IMR-90 (cell line): ENCODE results near the gene SF3B1. TPM values are rescaled to one million over a fixed set of nuclear protein-coding genes. Genes with fewer than 3 reads are reported as not detected.

Experiments used
- ATAC-seq: fragments of 200-7000 bp; cut with Tn5 transposase; 2 replicates; pipeline ENCODE4 v1.9.1; 2020; ENCODE audit warnings: low read depth, mild to moderate bottlenecking, moderate library complexity
- BruUV-seq: library from RNA; stranded (reverse); fragments of 400-500 nt; replicated peaks from 2 replicates; lab custom pipeline; 2021; lab: Mats Ljungman, UMichigan
- CTCF ChIA-PET: fragments of 300-600 bp; formaldehyde crosslinking; extraction: SDS; loops from one replicate; lab custom pipeline; 2021; ENCODE audit warnings: antibody characterized with exemption; lab: Yijun Ruan, JAX
- POLR2A ChIA-PET: fragments of 300-600 bp; sonication (Branson Sonifier 250); formaldehyde crosslinking; loops from one replicate; lab custom pipeline; 2022; ENCODE audit warnings: antibody characterized with exemption; ENCODE audit not compliant: unreplicated experiment; lab: Charles Lee
- DNase-seq: peaks from one replicate; pipeline ENCODE4 v3.0.0; 2013
- H2AFZ ChIP-seq: replicated peaks from 2 replicates; pipeline ENCODE3; 2013; ENCODE audit warnings: low read length, mild to moderate bottlenecking; ENCODE audit not compliant: poor library complexity
- H2AK5ac ChIP-seq: 2 replicates; pipeline ENCODE4 v1.6.1; 2013; ENCODE audit warnings: low read depth, low read length, inconsistent platforms
- H2AK9ac ChIP-seq: replicated peaks from 2 replicates; pipeline ENCODE3; 2013; ENCODE audit warnings: mild to moderate bottlenecking, low read depth, low read length, moderate library complexity; ENCODE audit not compliant: poor library complexity
- H2BK120ac ChIP-seq: 2 replicates; pipeline ENCODE4 v1.6.1; 2013; ENCODE audit warnings: low read depth, low read length, inconsistent platforms
- H2BK15ac ChIP-seq: 3 replicates; pipeline ENCODE4 v1.6.1; 2013; ENCODE audit warnings: low read depth, low read length, inconsistent platforms
- H2BK20ac ChIP-seq: 2 replicates; pipeline ENCODE4 v1.6.1; 2013; ENCODE audit warnings: low read depth, mild to moderate bottlenecking, inconsistent platforms, low read length, moderate library complexity
- H2BK5ac ChIP-seq: 2 replicates; pipeline ENCODE4 v1.6.1; 2013; ENCODE audit warnings: mild to moderate bottlenecking, low read depth, low read length, inconsistent platforms; ENCODE audit not compliant: poor library complexity, severe bottlenecking
- H3K14ac ChIP-seq: replicated peaks from 2 replicates; pipeline ENCODE4 v1.6.1; 2013; ENCODE audit warnings: low read depth, low read length, inconsistent platforms
- H3K18ac ChIP-seq: 2 replicates; pipeline ENCODE4 v1.6.1; 2013; ENCODE audit warnings: low read depth, low read length, control low read depth
- H3K23ac ChIP-seq: 2 replicates; pipeline ENCODE4 v1.6.1; 2013; ENCODE audit warnings: low read depth, low read length, inconsistent platforms
- H3K27ac ChIP-seq: 2 replicates; pipeline ENCODE4 v1.5.1; 2013; ENCODE audit warnings: mild to moderate bottlenecking, control low read depth, low read length; ENCODE audit not compliant: insufficient read depth
- H3K27me3 ChIP-seq: 2 replicates; pipeline ENCODE4 v1.6.1; 2013; ENCODE audit warnings: low read length; ENCODE audit not compliant: control insufficient read depth, insufficient read depth
- H3K36me3 ChIP-seq: 2 replicates; pipeline ENCODE4 v1.6.1; 2013; ENCODE audit warnings: low read length, mixed read lengths; ENCODE audit not compliant: control insufficient read depth, insufficient read depth
- H3K4ac ChIP-seq: 2 replicates; pipeline ENCODE4 v1.6.1; 2013; ENCODE audit warnings: low read depth, low read length, inconsistent platforms
- H3K4me1 ChIP-seq: 2 replicates; pipeline ENCODE4 v1.6.1; 2013; ENCODE audit warnings: low read length, mixed read lengths; ENCODE audit not compliant: control insufficient read depth, insufficient read depth
- H3K4me2 ChIP-seq: 2 replicates; pipeline ENCODE4 v1.6.1; 2013; ENCODE audit warnings: low read depth, mild to moderate bottlenecking, control low read depth, low read length, moderate library complexity
- H3K4me3 ChIP-seq: 2 replicates; pipeline ENCODE4 v1.5.1; 2013; ENCODE audit warnings: low read depth, mild to moderate bottlenecking, control low read depth, low read length, moderate library complexity; ENCODE audit not compliant: insufficient read depth
- H3K56ac ChIP-seq: 2 replicates; pipeline ENCODE4 v1.6.1; 2013; ENCODE audit warnings: low read length, inconsistent platforms; ENCODE audit not compliant: insufficient read depth; ENCODE audit errors: extremely low read depth
- H3K79me1 ChIP-seq, 2 experiments: 2 replicates each; pipeline ENCODE4 v1.6.1; 2013; ENCODE audit warnings: low read length in 2 of 2, inconsistent platforms in 1 of 2, low read depth in 1 of 2
- H3K9ac ChIP-seq: 2 replicates; pipeline ENCODE4 v1.6.1; 2013; ENCODE audit warnings: low read depth, low read length, control low read depth
- H3K9me1 ChIP-seq: 2 replicates; pipeline ENCODE4 v1.6.1; 2013; ENCODE audit warnings: low read length, inconsistent platforms; ENCODE audit not compliant: insufficient read depth
- H3K9me3 ChIP-seq: 2 replicates; pipeline ENCODE4 v1.6.1; 2013; ENCODE audit warnings: low read length; ENCODE audit not compliant: control insufficient read depth, insufficient read depth
- H4K20me1 ChIP-seq: 2 replicates; pipeline ENCODE4 v1.6.1; 2013; ENCODE audit warnings: low read length, inconsistent platforms; ENCODE audit not compliant: insufficient read depth
- H4K5ac ChIP-seq: 2 replicates; pipeline ENCODE4 v1.6.1; 2013; ENCODE audit warnings: mild to moderate bottlenecking, low read depth, low read length, control low read depth
- H4K8ac ChIP-seq, 2 experiments: 2 replicates each; pipeline ENCODE4 v1.6.1; 2013; ENCODE audit warnings: low read depth in 2 of 2, low read length in 2 of 2, control low read depth in 1 of 2, inconsistent platforms in 1 of 2
- H4K91ac ChIP-seq: 2 replicates; pipeline ENCODE4 v1.6.1; 2013; ENCODE audit warnings: low read depth, low read length, inconsistent platforms; ENCODE audit not compliant: insufficient read depth
- BHLHE40 ChIP-seq: fragments of 150-350 bp; IDR thresholded peaks from 2 replicates; pipeline ENCODE4 v1.6.1; 2016; ENCODE audit warnings: mild to moderate bottlenecking, low read depth, low read length
- CTCF ChIP-seq: conservative IDR thresholded peaks from 2 replicates; pipeline ENCODE4 v1.5.1; 2012; ENCODE audit warnings: mild to moderate bottlenecking, low read depth, low read length, improper control_type of control experiment
- MAZ ChIP-seq: IDR thresholded peaks from 2 replicates; pipeline ENCODE4 v1.6.1; 2012; ENCODE audit warnings: low read depth, mild to moderate bottlenecking, low read length, improper control_type of control experiment, moderate library complexity, borderline replicate concordance
- RFX5 ChIP-seq: IDR thresholded peaks from 2 replicates; pipeline ENCODE4 v1.8.0; 2012; ENCODE audit warnings: low read depth, mild to moderate bottlenecking, low read length, moderate library complexity
- WGBS, 2 experiments: methylation state at CpG; one replicate each; pipeline versions ENCODE4 v1.1.5 to v1.1.7; 2013; ENCODE audit warnings: missing lambda C conversion rate in 2 of 2; ENCODE audit not compliant: insufficient read length in 1 of 2; ENCODE audit errors: extremely low coverage in 2 of 2; 5-methylcytosine and 5-hydroxymethylcytosine counted together
- dilution Hi-C: fragments of 300-500 bp; cut with HindIII; formaldehyde crosslinking; loops from one replicate; pipeline ENCODE4 v1.14.3; 2018; ENCODE audit warnings: low sequenced_read_pairs; ENCODE audit not compliant: unreplicated experiment
- in situ Hi-C: fragments of 300-500 bp; cut with MboI; formaldehyde crosslinking; loops from 3 replicates; pipeline ENCODE4 v1.14.3; 2019; ENCODE audit warnings: low sequenced_read_pairs, inconsistent platforms, mixed read lengths
- intact Hi-C: fragments of 100-400 bp; cut with micrococcal nuclease; formaldehyde crosslinking; loops from 2 replicates; pipeline ENCODE4 v1.10.0; 2022
- polyA plus RNA-seq, 3 experiments: library from polyadenylated mRNA; depleted of rRNA; stranded (reverse); fragments of >200 nt; gene quantifications; 2 replicates each; pipeline ENCODE4 v1.2.3, GENCODE V29; 2012; ENCODE audit warnings: low replicate concordance in 1 of 3
- total RNA-seq: library from RNA; depleted of rRNA; stranded (reverse); fragments of >200 nt; gene quantifications from 2 replicates; pipeline ENCODE4 v1.2.3, GENCODE V29; 2012

The SF3B1 gene
- total and polyA plus RNA-seq, 2 of the 4 experiments (the other 2 are of a cell fraction), result 326 to 942 TPM

DNA sequence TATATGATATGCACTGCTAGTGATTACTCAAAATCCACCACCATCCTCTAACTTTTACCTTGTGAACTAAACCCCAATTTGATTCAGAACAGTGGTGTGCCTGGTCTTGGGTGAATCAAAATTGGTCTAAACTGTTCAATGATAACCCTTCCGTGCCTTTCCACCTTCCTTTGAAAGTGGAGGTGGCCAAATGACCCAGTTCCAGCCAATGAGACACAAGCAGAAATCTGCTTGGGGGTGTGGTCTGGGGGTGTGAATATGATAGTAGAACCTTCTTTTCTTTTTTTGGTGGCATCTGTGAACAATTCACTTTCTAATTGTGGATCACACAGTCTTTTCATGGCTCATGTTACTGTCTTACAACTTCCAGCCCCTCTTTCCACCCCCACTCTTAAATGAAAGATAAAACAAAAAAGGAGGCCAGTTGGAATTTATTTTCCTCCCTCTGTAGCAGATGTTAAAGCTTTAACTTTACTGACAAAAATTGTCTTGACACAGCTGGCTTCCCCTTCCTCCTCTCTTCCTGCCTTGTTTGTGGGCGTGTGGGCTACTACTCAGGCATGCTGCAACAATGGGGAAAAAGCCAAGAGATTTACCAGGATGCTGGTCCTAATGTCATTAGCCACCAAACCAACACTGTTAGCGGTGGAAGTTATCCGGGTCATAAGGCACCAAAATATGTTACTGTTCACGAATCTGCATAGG is 65.4 kb downstream of the SF3B1 start:
- no peaks in the 10 kb centered on the region; the same call in 1 of the 2 replicates for H3K27me3 ChIP-seq
- no peak overlapping the region for H3K18ac ChIP-seq
- BruUV-seq, result no TSS peak
- no peak overlapping the region for H2AFZ ChIP-seq
- TF ChIP-seq RFX5 (no peak), MAZ (no peak), CTCF (no peak), BHLHE40 (no peak)
- H2AK9ac ChIP-seq, result no peak overlapping the region
- H4K5ac ChIP-seq, result no peak overlapping the region
- H3K4ac ChIP-seq, result no peak overlapping the region
- H3K27ac ChIP-seq, result no peak overlapping the region
- H2BK120ac ChIP-seq, result no peak overlapping the region
- no peak overlapping the region for H3K9ac ChIP-seq
- DNase-seq, result no peak
- intact Hi-C loops, result no loop called here
- no peak overlapping the region for H3K56ac ChIP-seq
- no peak overlapping the region for H3K23ac ChIP-seq
- H3K4me2 ChIP-seq, result no peak overlapping the region
- H3K9me3 ChIP-seq, result no peaks in the 10 kb centered on the region
- no peak for ATAC-seq
- H2BK5ac ChIP-seq, result no peak overlapping the region
- ChIA-PET CTCF (interaction anchor here (1.4 kb wide), 1 partner anchor 10 kb away, joined by 3 read pairs; no protein-coding TSS in a partner anchor), POLR2A (no interaction called here)
- H3K9me1 ChIP-seq, result no peaks in the 10 kb centered on the region
- H2AK5ac ChIP-seq, result no peak overlapping the region
- H4K91ac ChIP-seq, result no peak overlapping the region
- dilution Hi-C loops, result no loop called here
- no peak overlapping the region for H4K8ac ChIP-seq
- in situ Hi-C loops, result no loop called here
- H2BK20ac ChIP-seq, result no peak overlapping the region
- H3K36me3 ChIP-seq, result no peaks in the 10 kb centered on the region
- H4K20me1 ChIP-seq, result no peaks in the 10 kb centered on the region
- H3K14ac ChIP-seq, result no peak overlapping the region
- H3K4me1 ChIP-seq, result peaks cover 3% of the 10 kb centered on the region; the same call in 1 of the 2 replicates
- 90% methylated on average over 2 of the region's 5 CpGs; no CpG with 5 or more reads in 1 of the 2 experiments for WGBS, 2 experiments
- no peak overlapping the region for H3K4me3 ChIP-seq
- H3K79me1 ChIP-seq, result no peaks in the 10 kb centered on the region
- H2BK15ac ChIP-seq, result no peak overlapping the region
